GM23248 (cell line): ENCODE measurements around the gene ESR2.

Experiments
- EZH2 ChIP-seq: fragments of 200-600 bp; sonication (generic); IDR thresholded peaks from 2 replicates; pipeline ENCODE4 v1.6.1; 2018; ENCODE audit warnings: antibody characterized with exemption, mild to moderate bottlenecking; ENCODE audit not compliant: insufficient read depth, poor library complexity, severe bottlenecking
- EZH2phosphoT487 ChIP-seq: fragments of 200-600 bp; sonication (generic); IDR thresholded peaks from 2 replicates; pipeline ENCODE4 v1.6.1; 2018; ENCODE audit warnings: antibody characterized with exemption, moderate library complexity, mild to moderate bottlenecking, low read depth; ENCODE audit not compliant: insufficient read depth

GRCh38 chr14:64194404-64194803 lies 99.8 kb downstream of the ESR2 start:
- no peak for TF ChIP-seq EZH2phosphoT487
- no peak for TF ChIP-seq EZH2
